ENCODE data around the gene TSHZ2.

TSHZ2 gene

DNA sequence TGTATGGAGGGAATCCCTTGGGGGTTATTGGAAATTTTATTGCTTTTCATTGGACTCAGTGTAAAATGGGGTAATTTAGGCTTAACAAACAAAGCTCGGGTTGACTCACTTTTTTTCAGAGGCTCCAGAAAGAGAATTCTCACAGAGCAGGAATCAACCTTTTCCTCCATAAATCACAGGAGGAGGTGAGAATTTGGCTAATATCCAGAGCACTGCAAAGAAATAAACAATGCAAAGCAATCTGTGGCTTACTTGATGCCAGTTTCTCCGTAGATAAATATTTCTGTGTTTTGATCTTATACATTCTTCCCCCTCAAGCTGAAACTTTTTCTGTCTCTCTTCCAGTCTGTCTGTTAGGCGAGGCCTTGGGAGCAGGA lies 176.6 kb downstream of the TSHZ2 start:
- TF ChIP-seq, protein P1, sequence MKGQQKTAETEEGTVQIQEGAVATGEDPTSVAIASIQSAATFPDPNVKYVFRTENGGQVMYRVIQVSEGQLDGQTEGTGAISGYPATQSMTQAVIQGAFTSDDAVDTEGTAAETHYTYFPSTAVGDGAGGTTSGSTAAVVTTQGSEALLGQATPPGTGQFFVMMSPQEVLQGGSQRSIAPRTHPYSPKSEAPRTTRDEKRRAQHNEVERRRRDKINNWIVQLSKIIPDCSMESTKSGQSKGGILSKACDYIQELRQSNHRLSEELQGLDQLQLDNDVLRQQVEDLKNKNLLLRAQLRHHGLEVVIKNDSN (IDR thresholded peaks at IDR 0.05): no peak
- TF ChIP-seq, protein P2, sequence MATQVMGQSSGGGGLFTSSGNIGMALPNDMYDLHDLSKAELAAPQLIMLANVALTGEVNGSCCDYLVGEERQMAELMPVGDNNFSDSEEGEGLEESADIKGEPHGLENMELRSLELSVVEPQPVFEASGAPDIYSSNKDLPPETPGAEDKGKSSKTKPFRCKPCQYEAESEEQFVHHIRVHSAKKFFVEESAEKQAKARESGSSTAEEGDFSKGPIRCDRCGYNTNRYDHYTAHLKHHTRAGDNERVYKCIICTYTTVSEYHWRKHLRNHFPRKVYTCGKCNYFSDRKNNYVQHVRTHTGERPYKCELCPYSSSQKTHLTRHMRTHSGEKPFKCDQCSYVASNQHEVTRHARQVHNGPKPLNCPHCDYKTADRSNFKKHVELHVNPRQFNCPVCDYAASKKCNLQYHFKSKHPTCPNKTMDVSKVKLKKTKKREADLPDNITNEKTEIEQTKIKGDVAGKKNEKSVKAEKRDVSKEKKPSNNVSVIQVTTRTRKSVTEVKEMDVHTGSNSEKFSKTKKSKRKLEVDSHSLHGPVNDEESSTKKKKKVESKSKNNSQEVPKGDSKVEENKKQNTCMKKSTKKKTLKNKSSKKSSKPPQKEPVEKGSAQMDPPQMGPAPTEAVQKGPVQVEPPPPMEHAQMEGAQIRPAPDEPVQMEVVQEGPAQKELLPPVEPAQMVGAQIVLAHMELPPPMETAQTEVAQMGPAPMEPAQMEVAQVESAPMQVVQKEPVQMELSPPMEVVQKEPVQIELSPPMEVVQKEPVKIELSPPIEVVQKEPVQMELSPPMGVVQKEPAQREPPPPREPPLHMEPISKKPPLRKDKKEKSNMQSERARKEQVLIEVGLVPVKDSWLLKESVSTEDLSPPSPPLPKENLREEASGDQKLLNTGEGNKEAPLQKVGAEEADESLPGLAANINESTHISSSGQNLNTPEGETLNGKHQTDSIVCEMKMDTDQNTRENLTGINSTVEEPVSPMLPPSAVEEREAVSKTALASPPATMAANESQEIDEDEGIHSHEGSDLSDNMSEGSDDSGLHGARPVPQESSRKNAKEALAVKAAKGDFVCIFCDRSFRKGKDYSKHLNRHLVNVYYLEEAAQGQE (IDR thresholded peaks at IDR 0.05; ENCODE audit: low read depth): no peak
- TF ChIP-seq ZBTB7A (IDR thresholded peaks at IDR 0.05; ENCODE audit: low read depth): no peak
- no peak for TF ChIP-seq TAF1 (IDR thresholded peaks at IDR 0.05; ENCODE audit: low read depth)
- TF ChIP-seq NFIC (IDR thresholded peaks at IDR 0.05): no peak
- no peak for TF ChIP-seq YY1 (IDR thresholded peaks at IDR 0.05; ENCODE audit: low read depth)
- no peak for TF ChIP-seq CREB1 (IDR thresholded peaks at IDR 0.05; ENCODE audit: low read depth)
- no peak for TF ChIP-seq RAD21 (IDR thresholded peaks at IDR 0.05; ENCODE audit: low read depth)
- TF ChIP-seq CEBPB (IDR thresholded peaks at IDR 0.05): no peak
- TF ChIP-seq EGR1 (IDR thresholded peaks at IDR 0.05): no peak
- no peak for TF ChIP-seq EP300 (IDR thresholded peaks at IDR 0.05; ENCODE audit: borderline replicate concordance)
- no peak for TF ChIP-seq FOXM1 (IDR thresholded peaks at IDR 0.05; ENCODE audit: borderline replicate concordance, low read depth)
- TF ChIP-seq, protein P3, sequence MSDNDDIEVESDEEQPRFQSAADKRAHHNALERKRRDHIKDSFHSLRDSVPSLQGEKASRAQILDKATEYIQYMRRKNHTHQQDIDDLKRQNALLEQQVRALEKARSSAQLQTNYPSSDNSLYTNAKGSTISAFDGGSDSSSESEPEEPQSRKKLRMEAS (IDR thresholded peaks at IDR 0.05): no peak
- TF ChIP-seq TEAD4 (IDR thresholded peaks at IDR 0.05): no peak

DNA sequence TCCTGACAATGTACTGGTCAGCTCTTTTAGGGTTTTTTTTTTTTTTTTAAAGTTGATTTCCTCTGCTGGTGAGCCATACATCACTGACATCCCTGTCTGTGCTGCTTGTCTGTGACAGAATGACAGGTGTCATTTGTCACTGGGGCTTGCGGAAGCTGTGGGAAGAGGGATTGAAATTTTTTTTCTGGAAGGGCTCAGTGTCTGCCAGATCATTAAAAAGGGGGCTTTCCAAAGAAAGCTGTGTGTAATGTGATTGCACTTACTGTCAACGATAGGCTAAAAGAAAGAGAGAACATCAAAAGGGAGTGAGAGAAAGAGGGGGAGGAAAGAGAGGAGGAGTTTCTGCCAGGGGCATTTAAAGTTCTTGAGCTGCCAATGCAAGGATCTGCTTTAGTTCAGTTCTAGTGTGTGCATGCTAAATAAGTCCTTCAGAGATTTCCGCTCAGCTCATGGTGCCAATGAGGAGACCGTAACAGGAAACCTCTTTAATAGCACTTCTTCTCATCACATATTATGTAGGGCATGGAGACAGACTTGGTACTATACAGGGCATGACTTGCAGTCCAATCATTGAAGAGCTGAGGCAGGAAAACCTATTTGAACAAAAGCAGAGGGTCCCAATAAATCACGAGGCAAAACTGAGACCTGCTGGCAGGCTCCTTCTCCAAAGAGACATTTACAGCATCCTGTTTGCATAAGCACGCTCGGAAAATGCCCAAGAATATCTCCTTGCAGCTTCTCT lies 177.2 kb downstream of the TSHZ2 start:
- no peak for TF ChIP-seq CEBPB (IDR thresholded peaks at IDR 0.05)
- TF ChIP-seq, protein P1 (IDR thresholded peaks at IDR 0.05): no peak

DNA sequence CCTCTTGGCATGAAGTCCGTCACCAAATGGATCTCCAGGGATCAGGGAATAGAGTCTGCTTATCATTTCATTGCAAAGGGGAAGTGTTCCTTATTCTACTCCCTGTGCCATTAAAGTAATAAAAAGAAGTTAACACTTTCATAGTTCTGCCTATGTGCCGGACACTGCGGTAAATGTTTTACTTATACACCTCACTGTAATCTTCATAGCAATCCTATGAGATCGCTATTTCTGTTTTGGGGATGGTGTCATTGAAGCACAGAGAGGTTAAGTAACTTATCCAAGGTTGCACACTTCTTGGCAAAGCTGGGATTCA lies 177.7 kb downstream of the TSHZ2 start:
- TF ChIP-seq TAF1 (IDR thresholded peaks at IDR 0.05; ENCODE audit: low read depth) (no peak), NFIC (IDR thresholded peaks at IDR 0.05) (no peak), CREB1 (IDR thresholded peaks at IDR 0.05; ENCODE audit: low read depth) (no peak), YY1 (IDR thresholded peaks at IDR 0.05; ENCODE audit: low read depth) (no peak), FOXM1 (IDR thresholded peaks at IDR 0.05; ENCODE audit: borderline replicate concordance, low read depth) (no peak), EGR1 (IDR thresholded peaks at IDR 0.05) (no peak), ZBTB7A (IDR thresholded peaks at IDR 0.05; ENCODE audit: low read depth) (no peak), EP300 (IDR thresholded peaks at IDR 0.05; ENCODE audit: borderline replicate concordance) (no peak), TCF12 (IDR thresholded peaks at IDR 0.05; ENCODE audit: low read depth) (no peak), CEBPB (IDR thresholded peaks at IDR 0.05) (no peak), RAD21 (IDR thresholded peaks at IDR 0.05; ENCODE audit: low read depth) (no peak), TEAD4 (IDR thresholded peaks at IDR 0.05) (no peak)
- TF ChIP-seq, protein P2 (IDR thresholded peaks at IDR 0.05; ENCODE audit: low read depth): no peak
- TF ChIP-seq, protein P3 (IDR thresholded peaks at IDR 0.05): no peak
- TF ChIP-seq, protein P1 (IDR thresholded peaks at IDR 0.05): no peak

DNA sequence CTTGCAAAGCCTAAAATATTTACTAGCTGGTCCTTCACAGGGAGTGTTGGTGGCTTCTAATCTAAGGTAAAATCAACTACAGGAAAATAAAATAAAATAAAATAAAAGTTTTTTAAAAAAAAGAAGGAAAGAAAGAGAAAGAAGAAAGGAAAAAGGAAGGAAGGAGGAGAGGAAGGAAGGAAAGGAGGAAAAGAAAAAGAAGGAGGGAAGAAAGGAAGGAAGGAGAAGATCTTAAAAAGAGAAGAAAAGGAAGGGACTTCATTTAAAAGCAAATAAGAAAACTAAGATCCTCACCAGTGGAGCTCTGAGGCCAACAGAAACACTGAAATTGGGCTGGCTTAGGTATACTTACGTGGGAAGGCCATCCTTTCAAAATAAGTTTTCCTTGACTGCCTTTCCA lies 178.4 kb downstream of the TSHZ2 start:
- TF ChIP-seq ZBTB7A (IDR thresholded peaks at IDR 0.05; ENCODE audit: low read depth) (no peak), CREB1 (IDR thresholded peaks at IDR 0.05; ENCODE audit: low read depth) (no peak), YY1 (IDR thresholded peaks at IDR 0.05; ENCODE audit: low read depth) (no peak), FOXM1 (IDR thresholded peaks at IDR 0.05; ENCODE audit: borderline replicate concordance, low read depth) (no peak), NFIC (IDR thresholded peaks at IDR 0.05) (no peak), TCF12 (IDR thresholded peaks at IDR 0.05; ENCODE audit: low read depth) (no peak), RAD21 (IDR thresholded peaks at IDR 0.05; ENCODE audit: low read depth) (no peak), CEBPB (IDR thresholded peaks at IDR 0.05) (no peak), EP300 (IDR thresholded peaks at IDR 0.05; ENCODE audit: borderline replicate concordance) (no peak), TAF1 (IDR thresholded peaks at IDR 0.05; ENCODE audit: low read depth) (no peak), TEAD4 (IDR thresholded peaks at IDR 0.05) (no peak), EGR1 (IDR thresholded peaks at IDR 0.05) (no peak)
- TF ChIP-seq, protein P3 (IDR thresholded peaks at IDR 0.05): no peak
- TF ChIP-seq, protein P1 (IDR thresholded peaks at IDR 0.05): no peak
- TF ChIP-seq, protein P2 (IDR thresholded peaks at IDR 0.05; ENCODE audit: low read depth): no peak

Data from Ishikawa (cell line).